AG04449 (cell line): Measurements from ENCODE around the gene SLC39A5.
"Not testable (repeated sequence)": the region's sequence is repeated elsewhere in the genome, so short reads cannot be mapped to it uniquely, and the experiment has no call there.

Experiments
- CTCF ChIA-PET: fragments of 350-600 bp; formaldehyde crosslinking; extraction: SDS; loops from one replicate; lab custom pipeline; 2021; ENCODE audit warnings: antibody characterized with exemption; lab: Yijun Ruan, JAX
- POLR2A ChIA-PET: fragments of 400-600, 350-600 bp; formaldehyde crosslinking; extraction: SDS; loops from one replicate; lab custom pipeline; 2020; ENCODE audit warnings: antibody characterized with exemption, inconsistent platforms; lab: Yijun Ruan, JAX
- DNase-seq: peaks from one replicate; pipeline ENCODE4 v3.0.0-alpha.2; 2010; ENCODE audit warnings: low read depth, low spot score
- H3K4me3 ChIP-seq: 2 replicates; pipeline ENCODE4 v1.5.1; 2011; ENCODE audit warnings: low read depth, mild to moderate bottlenecking, control low read depth, low read length
- TF ChIP-seq, protein P1 (sequence below): IDR thresholded peaks from one replicate; pipeline ENCODE4 v1.5.1; 2011; ENCODE audit warnings: mild to moderate bottlenecking, moderate library complexity, low read length, control low read depth, inconsistent platforms; ENCODE audit not compliant: insufficient read depth; ENCODE audit errors: missing control alignments

Gene SLC39A5

DNA sequence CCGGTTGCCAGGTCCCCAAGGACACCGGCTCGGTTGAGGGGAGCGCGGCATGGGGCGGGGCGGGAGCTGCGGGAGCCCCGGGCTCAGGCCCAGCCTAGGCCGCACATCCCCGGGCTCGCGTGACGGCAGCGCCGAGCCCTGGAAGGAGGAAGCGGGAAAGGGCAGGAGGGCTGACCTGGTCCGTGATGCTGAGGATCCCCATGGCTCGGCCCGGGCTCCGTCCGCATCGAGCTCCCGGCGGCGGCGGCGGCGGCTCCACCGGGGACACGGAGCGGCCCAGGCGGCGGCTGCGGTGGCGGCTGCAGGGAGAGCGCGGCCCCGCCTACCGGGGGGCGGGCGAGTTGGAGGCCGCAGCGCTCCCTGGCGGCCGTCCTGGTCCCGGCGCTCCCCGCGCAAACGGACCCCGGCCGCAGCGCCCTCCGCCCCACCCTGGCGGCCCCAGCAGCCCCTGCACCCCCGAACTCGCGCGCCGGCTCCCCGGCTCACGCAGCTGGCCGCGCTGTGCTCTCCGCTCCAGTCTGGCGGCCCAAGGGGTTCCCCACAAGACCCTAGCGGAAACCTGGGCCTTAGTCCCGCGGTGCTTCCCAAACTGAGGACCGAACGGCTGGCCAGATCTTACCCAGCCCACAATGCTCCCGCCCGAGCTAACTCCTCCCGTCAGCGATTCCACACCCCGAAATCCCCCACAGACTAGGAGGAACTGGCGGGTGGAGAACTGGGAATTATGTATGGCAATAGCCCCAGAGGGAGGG is 28.4 kb downstream of the SLC39A5 start, which contains the start of gene ANKRD52:
ANKRD52 (minus strand) TSS at position 317 of the 752 bp plus-strand sequence; CDS start at position 202, 115 bp downstream.
- no peak for DNase-seq
- TF ChIP-seq, protein P1, sequence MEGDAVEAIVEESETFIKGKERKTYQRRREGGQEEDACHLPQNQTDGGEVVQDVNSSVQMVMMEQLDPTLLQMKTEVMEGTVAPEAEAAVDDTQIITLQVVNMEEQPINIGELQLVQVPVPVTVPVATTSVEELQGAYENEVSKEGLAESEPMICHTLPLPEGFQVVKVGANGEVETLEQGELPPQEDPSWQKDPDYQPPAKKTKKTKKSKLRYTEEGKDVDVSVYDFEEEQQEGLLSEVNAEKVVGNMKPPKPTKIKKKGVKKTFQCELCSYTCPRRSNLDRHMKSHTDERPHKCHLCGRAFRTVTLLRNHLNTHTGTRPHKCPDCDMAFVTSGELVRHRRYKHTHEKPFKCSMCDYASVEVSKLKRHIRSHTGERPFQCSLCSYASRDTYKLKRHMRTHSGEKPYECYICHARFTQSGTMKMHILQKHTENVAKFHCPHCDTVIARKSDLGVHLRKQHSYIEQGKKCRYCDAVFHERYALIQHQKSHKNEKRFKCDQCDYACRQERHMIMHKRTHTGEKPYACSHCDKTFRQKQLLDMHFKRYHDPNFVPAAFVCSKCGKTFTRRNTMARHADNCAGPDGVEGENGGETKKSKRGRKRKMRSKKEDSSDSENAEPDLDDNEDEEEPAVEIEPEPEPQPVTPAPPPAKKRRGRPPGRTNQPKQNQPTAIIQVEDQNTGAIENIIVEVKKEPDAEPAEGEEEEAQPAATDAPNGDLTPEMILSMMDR = peak; percentile 72
- peak within 1 kb of the TSS; percentile 80 for H3K4me3 ChIP-seq
- ChIA-PET POLR2A (interaction anchor here (0.6 to 3.3 kb wide), 9 partner anchors 9 to 227 kb away, joined by 3 to 19 read pairs (median 5); partner anchors contain the start of genes COQ10A and RNF41), CTCF (interaction anchor here (0.6 to 9.8 kb wide), 37 partner anchors 11 to 210 kb away, joined by 3 to 87 read pairs (median 5); partner anchors contain the start of genes COQ10A, ESYT1, RNF41 and SLC39A5)

DNA sequence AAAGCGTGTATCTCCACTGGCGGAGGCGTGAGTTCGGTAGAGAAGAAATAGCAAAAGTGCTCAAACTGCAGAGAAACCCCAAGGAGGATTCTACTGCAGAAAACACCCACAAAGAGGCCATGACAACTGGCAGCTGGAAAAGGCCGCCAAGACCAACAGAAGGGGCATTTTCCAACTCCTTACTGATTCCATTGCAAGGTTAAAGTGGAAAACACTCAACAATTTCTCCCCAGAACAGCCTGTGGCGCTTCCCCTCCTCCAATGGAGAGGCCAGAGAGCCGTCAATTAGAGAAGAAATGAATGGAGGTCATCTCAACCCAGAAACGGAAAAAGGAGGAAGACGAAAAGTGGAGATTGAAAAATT is 29.0 kb downstream of the SLC39A5 start:
- POLR2A ChIA-PET = interaction anchor here (0.7 to 3.3 kb wide), 6 partner anchors 8 to 130 kb away, joined by 3 to 19 read pairs (median 6); partner anchors contain the start of genes COQ10A and RNF41
- peak overlapping the region; percentile 80 for H3K4me3 ChIP-seq
- CTCF ChIA-PET = interaction anchor here (0.8 to 9.8 kb wide), 26 partner anchors 11 to 205 kb away, joined by 3 to 87 read pairs (median 6); partner anchors contain the start of genes COQ10A, ESYT1, RNF41 and SLC39A5
- TF ChIP-seq, protein P1 = no peak
- no peak for DNase-seq

DNA sequence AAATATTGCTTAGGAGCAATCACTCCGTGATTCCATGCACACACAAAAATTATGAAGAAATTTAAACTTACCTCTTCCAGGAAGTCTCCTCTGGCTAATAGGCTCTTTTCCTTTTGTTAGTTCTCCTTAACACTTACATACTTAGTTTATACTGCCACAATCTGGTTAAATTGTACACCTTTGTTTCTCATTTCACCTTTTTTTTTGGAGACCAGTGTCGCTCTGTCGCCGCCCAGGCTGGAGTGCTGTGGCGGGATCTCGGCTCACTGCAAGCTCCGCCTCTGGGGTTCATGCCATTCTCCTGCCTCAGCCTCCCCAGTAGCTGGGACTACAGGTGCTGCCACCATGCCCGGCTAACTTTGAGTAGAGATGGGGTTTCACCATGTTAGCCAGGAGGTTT is 30.5 kb downstream of the SLC39A5 start:
- POLR2A ChIA-PET = no interaction called here
- DNase-seq = no peak
- H3K4me3 ChIP-seq = no peak overlapping the region
- TF ChIP-seq, protein P1 = no peak
- CTCF ChIA-PET = interaction anchor here (0.9 to 9.8 kb wide), 5 partner anchors 10 to 203 kb away, joined by 3 to 87 read pairs (median 26); partner anchors contain the start of genes COQ10A and SMARCC2

GRCh38 chr12:56260921-56261320 is 31.1 kb downstream of the SLC39A5 start:
- CTCF ChIA-PET = interaction anchor here (0.8 to 5.3 kb wide), 8 partner anchors 8 to 203 kb away, joined by 3 to 26 read pairs (median 3); partner anchors contain the start of genes RNF41 and SMARCC2
- no peak for DNase-seq
- POLR2A ChIA-PET = no interaction called here
- H3K4me3 ChIP-seq = no peak overlapping the region
- TF ChIP-seq, protein P1 = no peak

DNA sequence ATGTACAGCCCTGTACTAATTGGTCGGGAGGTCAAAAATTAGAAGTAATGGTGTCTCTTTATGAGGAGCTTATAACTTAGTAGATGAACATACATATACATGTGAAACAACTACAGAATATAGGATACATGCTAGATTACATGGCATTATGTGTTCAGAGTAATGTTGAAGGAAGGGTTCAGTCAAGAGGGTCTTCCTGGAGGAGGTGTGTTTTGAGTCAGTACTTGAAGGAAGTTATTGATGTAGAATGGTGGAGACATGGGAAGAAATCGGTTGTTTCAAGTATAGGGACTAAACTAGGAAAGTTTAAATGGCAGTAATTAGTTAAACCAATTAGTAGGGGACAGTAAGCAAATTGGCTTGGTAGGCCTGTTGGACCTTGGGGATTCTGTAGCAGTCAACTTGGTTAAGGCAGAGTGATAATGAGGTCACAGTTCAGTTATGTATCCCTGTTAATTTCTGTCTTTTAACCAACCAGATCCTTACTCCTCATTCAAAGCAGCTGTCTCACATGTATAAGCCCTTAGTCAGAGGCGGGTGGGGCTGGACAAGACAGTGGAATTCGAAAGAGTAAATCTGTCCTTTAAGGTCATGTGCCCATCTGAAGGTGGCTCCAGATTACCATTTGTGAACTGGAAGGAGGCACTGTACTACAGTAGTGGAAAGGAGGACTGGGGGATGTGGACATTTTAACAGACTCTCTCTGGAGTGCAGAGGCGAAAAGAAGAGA is 31.8 kb downstream of the SLC39A5 start:
- no peak overlapping the region for H3K4me3 ChIP-seq
- POLR2A ChIA-PET = no interaction called here
- TF ChIP-seq, protein P1 = no peak
- DNase-seq = peak; percentile 57
- CTCF ChIA-PET = interaction anchor here (0.8 to 5.3 kb wide), 8 partner anchors 8 to 202 kb away, joined by 3 to 26 read pairs (median 3); partner anchors contain the start of genes RNF41 and SMARCC2

DNA sequence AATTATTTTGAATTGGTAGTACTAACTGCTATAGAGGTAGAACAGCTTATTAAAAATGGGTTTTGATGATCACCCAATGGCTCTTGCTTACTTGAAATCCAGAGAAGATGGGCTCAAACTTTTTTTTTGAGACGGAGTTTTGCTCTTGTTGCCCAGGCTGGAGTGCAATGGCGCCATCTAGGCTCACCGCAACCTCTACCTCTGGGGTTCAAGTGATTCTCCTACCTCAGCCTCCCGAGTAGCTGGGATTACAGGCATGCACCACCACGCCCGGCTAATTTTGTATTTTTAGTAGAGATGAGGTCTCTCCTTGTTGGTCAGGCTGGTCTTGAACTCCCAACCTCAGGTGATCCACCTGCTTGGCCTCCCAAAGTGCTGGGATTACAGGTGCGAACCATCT is 33.1 kb downstream of the SLC39A5 start:
- POLR2A ChIA-PET = interaction anchor here (0.8 kb wide), 1 partner anchor 14 kb away, joined by 3 read pairs; no protein-coding TSS in a partner anchor
- DNase-seq, H3K4me3 ChIP-seq: not testable (repeated sequence)
- CTCF ChIA-PET = interaction anchor here (0.9 to 1.5 kb wide), 4 partner anchors 9 to 70 kb away, joined by 3 to 4 read pairs (median 3); partner anchors contain the start of gene RNF41

DNA sequence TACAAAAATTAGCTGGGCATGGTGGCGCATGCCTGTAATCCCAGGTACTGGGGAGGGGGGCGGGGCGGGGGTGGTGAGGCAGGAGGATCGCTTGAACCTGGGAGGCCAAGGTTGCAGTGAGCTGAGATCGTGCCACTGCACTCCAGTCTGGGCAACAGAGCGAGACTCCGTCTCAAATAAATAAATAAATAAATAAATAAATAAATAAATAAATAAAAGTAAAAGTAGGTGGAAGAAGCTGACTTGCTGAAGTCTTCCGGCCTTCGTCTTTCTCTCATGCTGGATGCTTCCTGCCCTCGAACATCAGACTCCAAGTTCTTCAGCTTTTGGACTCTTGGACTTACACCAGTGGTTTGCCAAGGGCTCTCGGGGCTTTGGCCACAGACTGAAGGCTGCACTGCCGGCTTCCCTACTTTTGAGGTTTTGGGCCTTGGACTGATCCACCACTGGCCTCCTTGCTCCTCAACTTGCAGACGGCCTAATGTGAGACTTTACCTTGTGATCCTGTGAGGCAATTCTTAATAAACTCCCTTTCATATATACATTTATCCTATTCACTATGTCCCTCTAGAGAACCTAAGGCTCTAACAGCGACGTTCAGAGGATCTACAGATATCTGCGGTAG is 36.3 kb downstream of the SLC39A5 start:
- peak overlapping the region; percentile 87 for H3K4me3 ChIP-seq
- POLR2A ChIA-PET = interaction anchor here (0.6 to 2.2 kb wide), 6 partner anchors 8 to 93 kb away, joined by 3 to 13 read pairs (median 4); partner anchors contain the start of genes ANKRD52 and SMARCC2
- not testable (repeated sequence) for DNase-seq
- CTCF ChIA-PET = interaction anchor here (0.7 to 8.3 kb wide), 19 partner anchors 8 to 369 kb away, joined by 3 to 87 read pairs (median 6); partner anchors contain the start of genes ANKRD52, RNF41, SMARCC2 and TIMELESS
